HG03520 (cell line): ENCODE measurements around the gene ANK3.

Experiments used
- ATAC-seq: cut with Tn5 transposase; IDR thresholded peaks from one replicate; pipeline ENCODE4 v1.9.1; 2021; ENCODE audit warnings: mild to moderate bottlenecking, moderate library complexity; ENCODE audit not compliant: unreplicated experiment

The ANK3 gene

DNA sequence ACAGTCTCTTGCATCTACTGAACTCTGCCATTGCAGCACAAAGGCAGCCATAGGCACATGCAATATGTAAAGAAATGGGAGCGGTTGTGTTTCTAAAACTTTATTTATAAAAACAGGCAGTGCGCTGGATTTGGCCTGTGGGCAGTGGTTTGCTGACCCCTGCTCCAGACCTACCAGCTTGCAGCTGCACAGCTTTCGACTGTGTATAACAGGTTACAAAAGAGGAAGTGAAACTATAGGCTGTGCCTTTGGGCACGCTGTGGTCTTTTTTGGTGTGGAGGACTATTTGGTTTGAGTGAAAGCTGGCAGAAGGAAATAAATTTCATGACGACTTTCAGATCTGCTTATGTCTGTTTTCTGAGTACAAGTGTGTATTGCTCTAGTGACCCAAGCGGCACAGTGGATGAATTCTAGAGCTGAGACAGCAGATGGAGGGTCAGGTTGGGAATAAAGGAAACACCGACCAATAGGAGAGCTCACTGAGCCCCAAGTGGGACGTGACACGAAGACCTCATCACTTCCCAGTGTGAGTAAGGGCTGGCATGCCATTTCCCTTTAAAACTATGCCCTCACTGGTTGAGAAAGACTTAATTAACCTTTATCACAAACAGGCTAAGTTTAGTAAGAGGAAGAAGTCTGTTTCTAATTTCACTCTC is 152.7 kb downstream of the ANK3 start:
- peak; percentile 96 for ATAC-seq

DNA sequence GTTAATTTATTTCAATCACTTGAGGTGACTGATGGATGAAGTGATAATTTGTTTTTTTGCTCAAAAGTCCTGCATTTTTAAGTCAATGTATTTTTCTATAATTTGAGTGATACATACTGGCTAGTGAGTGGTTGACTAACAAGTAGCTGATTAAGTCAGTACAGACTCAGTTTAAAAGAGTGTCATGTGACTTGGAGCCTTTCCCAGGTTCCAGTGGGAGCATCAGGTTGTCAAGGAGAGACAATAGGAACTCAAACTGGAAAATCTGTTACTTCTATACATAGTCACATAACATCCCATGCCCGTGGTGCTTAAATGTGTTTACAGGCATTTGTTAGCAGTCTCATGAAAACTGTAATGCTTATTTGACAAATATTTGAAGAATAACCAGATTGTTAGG is 154.7 kb downstream of the ANK3 start:
- no peak for ATAC-seq

DNA sequence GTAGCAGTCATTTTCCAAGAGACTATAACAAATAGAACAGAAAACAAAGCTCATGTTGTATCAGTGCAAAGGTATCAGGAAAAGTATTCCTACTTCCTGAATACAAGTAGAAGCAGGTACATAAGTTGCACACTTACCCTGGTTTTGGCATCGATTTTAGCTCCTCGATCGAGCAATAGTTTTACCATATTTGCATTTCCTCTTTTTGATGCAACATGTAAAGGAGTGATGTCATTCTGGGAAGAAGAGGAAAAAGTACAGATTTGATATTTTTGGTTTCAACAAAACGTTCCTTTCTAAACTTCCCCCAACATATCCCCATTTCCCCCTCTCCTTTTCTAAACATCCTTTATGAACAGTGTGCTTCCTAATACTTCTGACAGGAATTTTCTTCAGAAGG is 155.1 kb downstream of the ANK3 start:
- no peak for ATAC-seq

DNA sequence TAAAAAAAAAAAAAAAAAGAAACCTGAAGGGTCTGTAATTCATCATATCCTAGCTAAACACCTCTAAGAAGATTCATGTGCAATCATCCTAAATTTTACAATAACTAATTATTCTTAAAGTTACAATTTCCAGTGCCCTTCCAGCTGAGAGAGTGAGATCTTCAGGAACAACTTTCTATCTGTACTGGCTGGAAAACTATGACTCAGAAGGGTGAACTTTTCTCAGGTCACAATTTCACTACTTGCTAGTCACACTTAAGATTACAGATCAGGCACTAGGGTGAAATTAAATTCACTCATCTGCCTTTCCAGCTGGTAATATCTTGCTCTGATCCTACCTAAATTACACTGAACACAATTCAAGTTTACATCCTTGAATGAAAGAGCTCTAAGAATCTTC is 158.8 kb downstream of the ANK3 start:
- ATAC-seq: no peak

DNA sequence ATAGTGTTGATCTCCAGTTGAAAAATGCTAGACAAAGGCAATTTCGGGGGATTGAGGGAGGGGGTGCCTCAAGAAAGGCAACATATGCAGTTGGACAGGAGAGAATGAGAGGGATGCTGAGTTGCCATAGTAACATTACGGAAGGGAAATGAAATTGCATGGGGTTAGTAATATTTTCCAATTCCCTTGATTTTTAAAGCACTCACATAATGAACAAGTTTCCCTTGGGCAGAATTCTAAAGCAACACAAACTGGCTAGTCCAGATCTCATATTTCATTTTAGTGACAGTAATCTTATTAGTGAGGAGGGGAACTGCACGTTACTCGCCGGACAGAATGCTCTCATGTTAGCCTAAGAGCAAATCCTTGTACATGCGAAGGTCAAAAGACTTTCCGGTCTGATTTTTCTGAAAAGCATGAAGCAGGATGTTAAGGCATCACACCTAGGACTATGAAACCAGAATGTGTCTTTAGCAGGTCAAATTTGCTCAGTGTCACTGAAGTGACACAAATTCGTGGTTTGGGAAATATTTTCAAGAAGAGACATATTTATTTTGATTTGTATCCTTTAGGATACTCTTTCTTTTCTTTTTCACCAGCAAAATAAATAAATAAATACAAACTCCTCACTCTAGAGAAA is 165.5 kb downstream of the ANK3 start:
- ATAC-seq: no peak

DNA sequence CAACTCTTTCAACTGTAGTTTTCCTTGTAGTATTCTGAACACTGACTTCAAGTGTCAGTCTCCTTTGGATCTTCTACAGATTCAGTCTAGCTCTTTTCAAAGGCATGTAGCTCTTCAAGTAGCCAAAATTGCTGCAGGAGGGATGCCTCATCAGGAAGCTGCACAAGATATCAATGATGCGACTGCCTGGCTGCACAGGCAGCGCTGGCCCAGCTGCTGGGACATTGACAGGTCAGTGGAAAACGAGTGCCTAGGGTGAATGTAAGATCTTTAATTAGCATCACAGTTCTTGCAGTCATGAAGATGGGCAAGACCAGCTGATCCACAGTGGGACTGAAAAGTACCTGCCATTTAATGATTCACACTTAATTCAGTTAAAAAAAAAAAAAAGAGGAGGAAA is 167.6 kb downstream of the ANK3 start:
- no peak for ATAC-seq

DNA sequence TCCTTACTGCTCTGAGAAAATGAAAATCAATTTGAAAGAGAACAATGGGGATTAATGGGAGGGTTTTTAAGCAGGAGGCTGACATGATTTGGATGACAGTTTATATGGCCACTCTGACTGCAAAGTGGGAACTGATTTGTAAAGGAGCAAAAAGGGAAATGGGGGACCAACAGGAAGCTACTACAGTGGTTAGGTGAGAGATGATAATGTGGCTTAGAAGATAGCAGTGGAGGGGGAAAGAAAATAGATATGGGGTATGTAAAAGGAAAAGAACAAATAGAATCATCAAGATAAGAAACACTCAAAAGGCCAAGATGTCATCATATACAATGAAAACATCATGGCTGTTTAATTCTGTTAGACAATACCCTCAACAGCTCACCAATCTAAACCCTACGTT is 177.5 kb downstream of the ANK3 start:
- ATAC-seq: no peak

DNA sequence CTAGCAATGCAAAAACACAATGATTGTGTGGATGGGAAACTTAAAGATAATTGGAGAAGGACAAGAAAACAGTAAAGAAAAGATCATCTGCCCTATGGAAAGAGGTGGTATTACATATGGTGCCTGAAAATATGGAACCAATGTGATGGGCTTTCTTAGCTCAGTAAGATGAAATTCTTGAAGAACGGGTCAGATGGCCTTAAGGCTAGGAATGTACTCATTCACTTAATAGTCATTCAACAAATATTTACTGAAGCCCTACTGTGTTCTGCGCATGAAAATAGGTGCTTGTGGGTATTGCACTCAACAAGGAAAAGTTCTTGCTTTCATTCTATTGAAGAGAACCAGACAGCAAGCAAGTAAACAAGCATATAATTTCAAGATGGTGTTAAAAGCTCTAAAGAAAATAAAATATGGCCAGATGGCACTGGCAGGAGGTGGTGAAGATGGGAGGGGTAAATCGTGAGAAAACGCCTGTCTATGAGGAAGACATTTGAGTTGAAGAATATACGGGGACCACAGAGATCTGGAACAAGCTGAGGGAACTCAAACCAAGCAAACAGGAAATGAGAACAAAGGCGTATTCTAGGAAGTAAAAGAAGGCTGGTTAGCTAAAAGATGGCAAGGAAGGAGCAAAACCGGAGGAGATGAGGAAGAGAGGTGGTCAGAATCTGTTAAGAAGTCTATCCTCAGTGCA is 179.7 kb downstream of the ANK3 start:
- no peak for ATAC-seq

DNA sequence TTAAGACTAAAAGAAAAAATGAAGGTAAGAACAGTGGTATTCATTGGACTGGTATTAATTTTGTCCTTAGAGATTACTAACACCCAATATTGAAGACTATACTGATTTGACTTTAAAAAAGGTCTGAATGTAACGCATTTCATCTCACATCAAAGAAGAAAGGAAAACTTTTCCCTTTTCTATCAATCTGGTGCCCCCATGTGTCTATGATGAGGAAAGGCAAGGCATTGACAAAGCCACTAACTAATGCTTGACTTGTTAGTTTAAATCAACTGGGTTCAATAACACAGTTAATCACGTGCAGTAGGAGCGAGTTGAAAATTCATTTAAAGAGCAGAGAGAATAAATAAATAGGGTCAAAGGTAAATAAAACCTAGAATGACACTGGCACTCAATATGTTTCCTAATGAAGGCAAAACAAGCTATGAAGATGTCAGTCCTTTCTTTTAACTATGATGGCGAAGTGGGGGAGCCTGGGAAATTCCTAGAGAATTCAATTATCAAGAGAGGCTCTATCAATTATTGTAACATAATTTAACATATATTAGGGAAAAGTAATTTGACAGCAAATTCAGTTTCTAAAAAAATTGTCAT is 180.9 kb downstream of the ANK3 start:
- no peak for ATAC-seq

DNA sequence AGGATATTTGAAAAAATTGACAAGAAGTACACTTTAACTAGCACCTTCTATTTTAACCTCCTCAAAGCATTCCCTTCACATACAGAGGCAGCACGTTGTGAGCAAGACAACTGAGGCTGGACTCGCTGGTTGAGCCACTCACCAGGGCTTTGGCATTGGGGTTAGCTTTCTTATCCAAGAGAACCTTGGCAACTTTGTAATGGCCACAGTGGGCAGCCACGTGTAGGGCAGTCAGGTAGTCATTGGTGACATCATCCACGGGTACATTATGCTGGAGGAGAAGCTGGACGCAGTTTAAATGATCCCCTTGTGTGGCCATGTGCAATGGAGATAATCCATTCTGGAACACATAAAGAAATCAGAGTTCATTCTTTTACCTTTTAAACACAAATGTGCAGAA is 181.8 kb downstream of the ANK3 start:
- no peak for ATAC-seq

DNA sequence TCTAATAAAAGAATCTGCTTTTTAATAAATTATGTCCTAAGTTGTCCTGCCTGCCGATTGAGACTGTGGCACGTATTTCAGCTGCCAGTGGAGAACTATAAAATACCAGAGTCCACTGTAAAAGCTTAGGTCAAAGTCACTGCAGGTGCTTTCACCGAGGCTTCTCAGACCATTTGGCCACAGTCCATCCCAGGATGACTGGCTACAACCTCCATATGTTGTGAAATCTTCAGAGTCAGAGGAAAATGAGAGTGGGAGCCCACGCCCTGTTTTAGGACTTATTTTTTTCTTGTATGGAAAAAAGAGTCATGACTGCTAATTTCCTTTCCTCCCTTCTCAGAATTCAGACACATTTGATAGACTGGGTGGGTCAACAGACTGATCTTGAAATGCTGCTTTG is 182.9 kb downstream of the ANK3 start:
- no peak for ATAC-seq

DNA sequence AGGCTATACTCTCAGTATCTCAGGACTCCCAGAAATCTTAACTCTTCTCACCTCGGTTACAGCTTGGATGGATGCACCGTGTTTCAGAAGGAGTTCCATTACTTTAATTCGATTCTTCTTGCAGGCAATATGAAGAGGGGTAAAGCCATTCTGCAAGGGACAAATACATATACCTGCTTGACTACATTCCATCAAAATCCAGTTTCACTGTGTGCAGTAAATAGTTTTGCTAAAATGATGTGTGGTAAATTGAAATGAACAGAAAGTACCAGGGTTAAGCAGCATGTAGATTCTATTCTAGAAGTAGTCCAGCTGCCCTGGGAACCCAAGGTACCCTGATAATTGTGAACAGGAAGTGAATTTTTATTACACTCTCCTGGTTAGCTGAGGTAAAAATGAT is 183.9 kb downstream of the ANK3 start:
- ATAC-seq: no peak

DNA sequence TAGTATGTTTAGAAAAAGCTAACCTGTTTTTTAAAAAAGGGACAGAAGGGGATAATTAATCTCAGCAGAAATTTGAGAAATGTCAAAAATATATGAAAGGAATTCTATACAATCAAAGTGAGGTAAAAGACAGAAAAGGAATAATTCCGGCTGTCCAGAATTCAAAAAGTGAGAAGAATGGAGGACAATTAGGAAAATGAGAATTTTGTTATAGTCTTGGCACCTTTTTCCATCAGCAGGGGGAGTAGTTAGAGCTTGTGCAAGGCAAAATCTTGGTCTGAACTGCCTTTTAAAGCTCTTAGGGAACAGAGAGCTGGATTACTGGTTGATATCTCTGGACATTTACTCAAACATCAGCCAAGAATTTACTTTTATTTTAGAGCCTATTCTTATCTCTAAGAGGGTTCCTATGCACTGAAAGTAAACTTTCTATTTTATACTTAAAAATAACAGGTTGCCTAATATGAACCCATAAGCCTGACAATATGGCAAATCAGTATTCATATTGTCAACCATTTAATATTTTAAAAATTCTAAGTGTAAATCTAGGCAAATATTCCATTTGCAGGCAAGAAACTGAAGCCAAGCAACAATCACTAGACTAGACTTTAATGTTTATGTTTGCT is 185.6 kb downstream of the ANK3 start:
- ATAC-seq: no peak

DNA sequence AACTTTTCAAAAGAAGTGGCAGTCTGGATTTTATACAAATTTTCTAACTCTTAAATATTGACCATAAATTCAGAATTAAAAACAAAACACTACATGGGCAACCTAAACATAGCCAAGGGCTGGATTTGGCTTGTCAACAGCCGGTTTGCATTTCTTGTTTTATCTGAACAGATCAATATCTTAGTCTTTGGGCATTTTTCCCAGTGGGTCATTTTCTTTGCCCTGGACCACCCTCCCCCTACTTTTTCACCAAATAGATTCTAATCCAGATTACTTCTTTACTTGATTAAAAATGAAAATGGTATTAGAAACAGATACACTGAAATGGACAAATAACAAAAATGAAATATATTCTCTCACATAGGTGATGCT is 189.0 kb downstream of the ANK3 start:
- ATAC-seq: no peak

DNA sequence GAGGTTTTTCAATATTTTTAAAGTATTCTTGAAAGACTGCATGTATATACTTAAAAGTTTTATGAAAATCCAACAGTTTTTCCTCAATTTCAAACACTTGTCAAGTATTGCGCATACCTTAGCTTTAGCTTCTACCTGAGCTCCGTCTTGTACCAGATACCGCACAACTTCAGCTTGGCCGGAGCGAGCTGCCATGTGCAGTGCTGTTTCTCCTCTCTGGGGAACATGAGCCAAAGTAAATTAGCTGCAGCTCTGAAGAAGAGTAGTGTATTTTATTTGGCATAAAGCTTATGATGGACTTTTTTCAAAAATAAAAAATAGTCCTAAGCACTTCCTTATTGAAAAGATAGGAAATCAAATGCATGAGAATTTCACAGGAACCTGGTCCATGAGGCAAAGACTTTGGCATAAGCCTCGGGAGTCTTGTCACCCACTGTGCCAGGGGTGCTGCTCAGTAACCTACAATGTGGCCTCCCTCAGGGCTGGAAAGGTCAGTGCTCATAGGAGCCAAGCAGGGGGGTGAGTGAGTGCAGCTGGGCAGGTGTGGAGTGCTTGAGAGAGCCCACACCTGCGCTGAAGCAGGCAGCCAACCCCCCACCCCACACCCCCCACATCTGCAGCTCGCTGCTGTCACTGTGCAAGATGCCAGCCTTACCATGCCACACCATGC is 189.5 kb downstream of the ANK3 start:
- no peak for ATAC-seq

DNA sequence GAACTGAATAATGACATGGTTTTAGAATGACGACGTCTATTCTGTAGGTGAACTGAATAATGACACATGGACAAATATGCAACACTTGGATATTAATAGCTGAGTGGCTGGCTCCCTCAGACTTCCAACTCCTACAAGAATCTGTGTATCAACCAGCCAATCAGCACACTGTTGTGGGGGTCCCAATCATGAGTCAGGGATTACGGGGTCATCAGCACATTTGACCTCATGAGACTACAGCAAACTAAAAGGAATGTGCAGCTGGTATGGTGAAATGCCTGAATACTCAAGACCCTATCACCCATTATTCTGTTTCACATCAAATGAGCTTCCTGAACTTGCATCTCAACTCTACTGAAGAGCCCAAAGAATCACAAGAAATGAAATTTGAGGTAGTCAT is 192.5 kb downstream of the ANK3 start:
- ATAC-seq: no peak

DNA sequence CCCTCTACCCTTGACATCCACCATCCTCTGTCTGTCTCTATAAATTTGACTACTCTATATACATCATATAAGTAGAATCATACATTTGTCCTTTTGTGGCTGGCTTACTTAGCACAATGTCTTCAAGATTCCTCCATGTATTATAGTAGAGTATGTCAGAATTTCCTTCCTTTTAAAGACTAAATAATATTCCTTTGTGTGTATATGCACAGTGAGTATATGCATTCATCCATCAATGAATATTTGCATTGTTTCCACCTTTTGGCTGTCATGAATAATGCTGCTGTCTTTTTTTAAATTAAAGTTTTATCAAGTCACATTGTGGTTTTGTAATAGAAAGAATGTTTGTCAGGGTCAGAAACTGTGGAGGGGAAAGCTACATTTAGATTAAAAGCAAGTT is 195.3 kb downstream of the ANK3 start:
- no peak for ATAC-seq

DNA sequence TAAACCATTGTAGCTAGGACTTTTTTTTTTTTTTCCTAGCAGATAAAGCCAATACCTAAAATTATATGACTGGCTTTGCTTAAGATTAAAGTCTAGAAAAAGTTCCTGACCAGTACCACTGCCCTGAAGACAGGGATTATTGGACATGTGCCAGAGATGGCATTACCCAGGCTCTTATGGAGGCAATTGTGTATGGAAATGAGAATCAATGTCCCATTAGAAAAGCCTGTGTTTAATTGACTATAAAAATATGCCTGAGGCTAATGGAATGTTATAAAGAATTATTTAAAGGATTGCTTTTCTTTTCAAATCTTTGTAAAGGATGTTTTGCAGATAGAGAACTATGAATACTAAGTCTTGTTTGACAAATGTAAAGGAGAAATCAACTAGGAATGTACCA is 196.7 kb downstream of the ANK3 start:
- ATAC-seq: no peak

DNA sequence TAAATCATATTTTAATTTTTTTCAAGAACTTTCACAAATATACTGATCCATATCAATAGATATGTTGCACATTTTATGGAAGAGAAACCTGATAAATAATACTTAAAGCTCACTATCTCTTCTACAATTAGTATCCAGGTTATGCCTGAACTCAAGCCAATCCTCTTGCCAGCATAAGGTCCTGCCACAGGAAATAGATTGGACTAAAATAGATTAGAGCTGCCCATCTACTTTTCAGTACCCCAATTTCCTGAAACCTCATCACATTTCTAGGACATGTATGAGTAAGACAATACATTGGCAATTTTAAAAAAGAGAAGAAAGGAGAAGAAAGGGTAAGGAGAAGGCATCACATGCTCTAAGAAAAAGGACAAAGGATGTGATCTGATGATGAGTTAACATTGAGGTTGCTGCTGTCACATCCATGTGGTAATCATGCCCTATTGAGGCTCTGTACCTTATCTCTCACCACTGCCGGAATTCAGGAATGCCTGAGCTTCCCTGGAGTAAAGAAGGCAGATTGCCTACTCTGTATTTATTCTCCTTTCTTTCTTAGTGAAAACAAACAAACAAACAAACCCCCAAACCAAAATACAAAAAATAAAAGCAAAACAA is 199.7 kb downstream of the ANK3 start:
- ATAC-seq: no peak

DNA sequence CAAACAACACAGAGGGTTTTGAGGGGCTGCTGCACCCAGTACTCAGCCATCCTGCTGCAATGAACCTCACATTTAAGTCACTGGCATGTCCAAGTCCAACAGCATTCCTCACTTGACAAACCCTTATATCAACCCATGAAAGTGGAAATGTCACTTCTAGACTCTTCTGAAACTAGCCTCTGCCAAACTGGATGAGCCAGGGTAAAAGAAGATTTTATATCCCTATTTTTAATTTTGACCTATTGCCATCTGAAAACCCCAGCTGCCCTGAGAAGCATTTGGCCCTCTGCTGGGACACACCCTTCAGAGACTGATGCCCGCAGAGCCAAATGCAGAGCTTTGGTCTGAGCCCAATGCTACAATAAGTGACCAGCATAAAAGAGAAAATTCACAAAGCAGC is 201.1 kb downstream of the ANK3 start:
- no peak for ATAC-seq

DNA sequence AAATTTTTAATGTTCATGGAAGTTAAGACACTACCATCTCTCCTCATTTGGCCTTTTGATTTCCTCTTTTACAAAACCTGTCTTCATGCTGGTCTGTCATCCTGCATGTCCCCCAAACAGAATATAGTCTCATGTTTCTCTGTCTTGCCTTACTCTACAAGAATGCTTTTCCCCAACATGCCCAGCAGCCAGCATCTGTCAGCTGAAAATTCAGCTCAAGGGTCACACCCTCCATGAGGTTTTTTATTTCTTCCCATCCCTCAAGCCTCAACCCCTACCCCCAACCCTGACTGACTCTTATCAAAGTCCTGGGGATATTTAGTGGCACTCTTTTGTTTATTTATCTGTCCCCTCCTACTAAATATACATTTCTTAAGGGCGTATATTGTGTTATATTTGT is 202.0 kb downstream of the ANK3 start:
- no peak for ATAC-seq
